ENCODE results near the gene NNAT. TPM values are rescaled to one million over a fixed set of nuclear protein-coding genes. Genes with fewer than 3 reads are reported as not detected.

The NNAT gene
- total and polyA plus RNA-seq, 5 donors from 2014 or later, result not detected

DNA sequence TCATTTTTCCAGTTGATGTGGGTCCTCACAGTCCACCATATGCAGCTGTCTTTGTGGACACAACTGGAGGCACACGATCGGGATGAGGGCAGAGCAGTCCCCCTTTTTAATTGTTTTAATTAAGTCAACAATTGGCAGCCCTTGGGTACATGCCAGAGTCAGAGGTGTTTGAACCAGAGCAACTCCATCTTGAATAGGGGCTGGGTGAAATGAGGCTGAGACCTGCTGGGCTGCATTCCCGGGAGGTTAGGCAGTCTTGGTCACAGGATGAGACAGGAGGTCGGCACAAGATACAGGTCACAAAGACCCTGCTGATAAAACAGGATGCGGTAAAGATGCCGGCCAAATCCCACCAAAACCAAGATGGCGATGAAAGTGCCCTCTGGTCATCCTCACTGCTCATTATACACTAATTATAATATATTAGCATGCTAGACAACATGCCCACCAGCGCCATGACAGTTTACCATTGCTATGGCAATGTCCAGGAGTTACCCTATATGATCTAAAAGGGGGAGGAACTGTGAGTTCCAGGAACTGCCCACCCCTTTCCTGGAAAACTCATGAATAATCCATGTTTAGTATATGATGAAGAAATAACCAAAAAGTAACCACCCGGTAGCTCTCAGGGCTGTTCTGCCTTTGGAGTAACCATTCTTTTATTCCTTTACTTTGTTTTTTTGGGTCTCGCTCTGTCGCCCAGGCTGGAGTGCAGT is 38.4 kb downstream of the NNAT start:
- Mint-ChIP-seq H3K27me3 (peaks cover 10% of the 10 kb centered on the region), H3K4me1 (peaks cover 0 to 2% (median 0%) of the 10 kb centered on the region in 4 donors), H3K9me3 (peaks cover 0 to 1% (median 0%) of the 10 kb centered on the region in 7 donors), H3K36me3 (peaks cover 3% of the 10 kb centered on the region), H3K4me3 (no peak overlapping the region), H3K27ac (no peak overlapping the region)
- no peak for DNase-seq
- Histone ChIP-seq H3K4me1 (ENCODE audit: control insufficient read depth, insufficient read depth, low read length, poor library complexity, severe bottlenecking) (no peaks in the 10 kb centered on the region), H3K27me3 (ENCODE audit: control insufficient read depth, insufficient read depth, low read length) (peaks cover 4% of the 10 kb centered on the region), H3K4me3 (ENCODE audit: low read depth, low read length) (no peak overlapping the region), H3K27ac (ENCODE audit: insufficient read depth, low read length, poor library complexity, severe bottlenecking) (no peak overlapping the region), H3K36me3 (ENCODE audit: control insufficient read depth, insufficient read depth, low read length) (no peaks in the 10 kb centered on the region), H3K9me3 (ENCODE audit: control insufficient read depth in 2 of 2, low read length in 2 of 2) (no peaks in the 10 kb centered on the region)
- ATAC-seq (ENCODE audit: low read depth in 2 of 2), result no peak

DNA sequence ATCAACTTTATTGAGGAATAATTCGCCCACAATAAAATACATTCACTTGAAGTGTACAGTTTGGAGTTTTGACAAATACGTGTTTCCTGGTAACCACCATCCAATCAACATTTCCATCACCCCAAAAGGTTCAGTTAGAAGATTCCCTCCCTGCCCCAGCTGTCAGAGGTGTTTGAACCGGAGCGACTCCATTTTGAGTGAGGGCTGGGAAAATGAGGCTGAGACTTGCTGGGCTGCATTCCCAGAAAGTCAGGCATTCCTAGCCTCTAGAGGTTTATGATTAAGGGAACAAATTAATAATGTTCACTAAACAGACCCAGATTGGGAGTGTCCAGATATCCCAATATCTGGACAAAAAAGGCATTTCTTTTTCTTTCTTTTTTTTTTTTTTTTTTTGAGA is 39.6 kb downstream of the NNAT start:
- DNase-seq, result no peak
- peaks cover 0 to 1% (median 0%) of the 10 kb centered on the region in 7 donors for H3K9me3 Mint-ChIP-seq
- no peak overlapping the region for H3K27ac Mint-ChIP-seq
- H3K27me3 ChIP-seq (ENCODE audit: control insufficient read depth, insufficient read depth, low read length), result peaks cover 4% of the 10 kb centered on the region
- H3K27me3 Mint-ChIP-seq, result peaks cover 17% of the 10 kb centered on the region
- H3K4me1 ChIP-seq (ENCODE audit: control insufficient read depth, insufficient read depth, low read length, poor library complexity, severe bottlenecking), result no peaks in the 10 kb centered on the region
- H3K9me3 ChIP-seq (ENCODE audit: control insufficient read depth in 2 of 2, low read length in 2 of 2), result no peaks in the 10 kb centered on the region
- H3K4me3 ChIP-seq (ENCODE audit: low read depth, low read length), result no peak overlapping the region
- H3K36me3 ChIP-seq (ENCODE audit: control insufficient read depth, insufficient read depth, low read length), result no peaks in the 10 kb centered on the region
- peaks cover 3% of the 10 kb centered on the region for H3K36me3 Mint-ChIP-seq
- ATAC-seq (ENCODE audit: low read depth in 2 of 2), result no peak
- no peak overlapping the region for H3K27ac ChIP-seq (ENCODE audit: insufficient read depth, low read length, poor library complexity, severe bottlenecking)
- H3K4me1 Mint-ChIP-seq, result peaks cover 0 to 2% (median 0%) of the 10 kb centered on the region in 4 donors
- no peak overlapping the region for H3K4me3 Mint-ChIP-seq

DNA sequence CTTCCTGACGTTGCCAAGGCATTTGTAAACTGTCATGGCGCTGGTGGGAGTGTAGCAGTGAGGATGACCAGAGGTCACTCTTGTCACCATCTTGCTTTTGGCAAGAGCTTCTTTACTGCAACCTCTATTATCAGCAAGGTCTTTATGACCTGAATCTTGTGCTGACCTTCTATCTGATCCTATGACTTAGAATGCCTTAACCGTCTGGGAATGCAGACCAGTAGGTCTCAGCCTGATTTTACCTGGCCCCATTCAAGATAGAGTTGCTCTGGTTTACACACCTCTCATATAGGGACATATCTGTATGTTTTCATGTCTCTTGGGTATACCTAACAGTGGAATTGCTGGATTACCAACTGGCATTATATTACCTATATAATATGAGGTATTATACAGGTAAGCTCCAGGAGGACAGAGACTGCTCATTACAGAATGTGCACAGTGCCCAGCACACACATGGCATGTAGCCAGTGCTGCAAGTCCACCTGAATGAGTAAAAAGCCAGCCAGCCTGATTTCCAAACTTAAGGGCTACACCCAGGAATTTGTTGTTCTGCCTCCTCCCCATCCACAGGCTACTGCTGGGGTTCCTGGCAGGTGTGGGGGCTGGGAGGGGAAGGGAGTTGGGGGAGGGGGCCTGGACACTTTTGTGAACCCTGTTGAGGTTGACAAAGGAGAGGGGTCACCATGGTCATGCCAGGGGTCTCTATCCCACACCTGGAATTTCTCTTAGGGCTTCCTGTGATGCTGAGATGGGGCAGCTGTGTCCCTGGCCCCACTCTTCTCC is 41.8 kb downstream of the NNAT start:
- Mint-ChIP-seq H3K27me3 (peaks cover 28% of the 10 kb centered on the region), H3K4me1 (peaks cover 0 to 6% (median under 1%) of the 10 kb centered on the region in 4 donors), H3K36me3 (no peaks in the 10 kb centered on the region), H3K27ac (no peak overlapping the region), H3K9me3 (no peaks in the 10 kb centered on the region), H3K4me3 (no peak overlapping the region)
- Histone ChIP-seq H3K27ac (ENCODE audit: insufficient read depth, low read length, poor library complexity, severe bottlenecking) (no peak overlapping the region), H3K4me3 (ENCODE audit: low read depth, low read length) (no peak overlapping the region), H3K36me3 (ENCODE audit: control insufficient read depth, insufficient read depth, low read length) (no peaks in the 10 kb centered on the region), H3K27me3 (ENCODE audit: control insufficient read depth, insufficient read depth, low read length) (peaks cover 6% of the 10 kb centered on the region), H3K4me1 (ENCODE audit: control insufficient read depth, insufficient read depth, low read length, poor library complexity, severe bottlenecking) (no peaks in the 10 kb centered on the region), H3K9me3 (ENCODE audit: control insufficient read depth in 2 of 2, low read length in 2 of 2) (no peaks in the 10 kb centered on the region)
- DNase-seq, result no peak
- no peak for ATAC-seq (ENCODE audit: low read depth in 2 of 2)

DNA sequence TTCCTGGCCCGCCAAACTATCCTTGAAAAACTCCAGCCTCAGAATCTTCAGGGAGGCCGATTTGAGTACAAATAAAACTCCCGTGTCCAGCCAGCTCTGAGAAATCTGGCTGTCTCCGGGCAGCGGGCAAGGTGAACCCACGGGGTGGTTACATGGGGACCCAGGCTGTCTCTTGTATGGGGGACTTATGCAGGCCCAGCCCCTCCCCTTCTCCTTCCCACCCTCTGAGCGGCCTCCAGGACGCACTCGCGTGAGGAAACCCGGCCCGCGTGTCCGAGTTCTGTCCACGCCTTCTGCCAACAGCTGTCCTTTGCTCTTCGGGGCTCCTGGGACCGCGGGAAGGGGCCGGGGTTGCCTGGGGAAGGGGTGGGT is 43.0 kb downstream of the NNAT start:
- H3K4me1 ChIP-seq (ENCODE audit: control insufficient read depth, insufficient read depth, low read length, poor library complexity, severe bottlenecking), result no peaks in the 10 kb centered on the region
- H3K36me3 Mint-ChIP-seq, result no peaks in the 10 kb centered on the region
- no peak for ATAC-seq (ENCODE audit: low read depth in 2 of 2)
- no peak for DNase-seq
- H3K27ac Mint-ChIP-seq, result no peak overlapping the region
- H3K27me3 Mint-ChIP-seq, result peaks cover 35% of the 10 kb centered on the region
- H3K9me3 ChIP-seq (ENCODE audit: control insufficient read depth in 2 of 2, low read length in 2 of 2), result no peaks in the 10 kb centered on the region
- peaks cover 0 to 2% (median 0%) of the 10 kb centered on the region in 7 donors for H3K9me3 Mint-ChIP-seq
- H3K36me3 ChIP-seq (ENCODE audit: control insufficient read depth, insufficient read depth, low read length), result no peaks in the 10 kb centered on the region
- no peak overlapping the region for H3K27ac ChIP-seq (ENCODE audit: insufficient read depth, low read length, poor library complexity, severe bottlenecking)
- H3K4me3 Mint-ChIP-seq, result no peak overlapping the region
- H3K4me3 ChIP-seq (ENCODE audit: low read depth, low read length), result no peak overlapping the region
- H3K4me1 Mint-ChIP-seq, result peaks cover 0 to 10% (median under 1%) of the 10 kb centered on the region in 4 donors
- peaks cover 8% of the 10 kb centered on the region for H3K27me3 ChIP-seq (ENCODE audit: control insufficient read depth, insufficient read depth, low read length)

- DNase-seq, result peak in 2 of 3 donors; percentile 9 to 17
- Histone ChIP-seq H3K36me3 (ENCODE audit: control insufficient read depth, insufficient read depth, low read length) (no peaks in the 10 kb centered on the region), H3K4me1 (ENCODE audit: control insufficient read depth, insufficient read depth, low read length, poor library complexity, severe bottlenecking) (no peaks in the 10 kb centered on the region), H3K27me3 (ENCODE audit: control insufficient read depth, insufficient read depth, low read length) (peaks cover 8% of the 10 kb centered on the region), H3K9me3 (ENCODE audit: control insufficient read depth in 2 of 2, low read length in 2 of 2) (no peaks in the 10 kb centered on the region), H3K27ac (ENCODE audit: insufficient read depth, low read length, poor library complexity, severe bottlenecking) (no peak overlapping the region), H3K4me3 (ENCODE audit: low read depth, low read length) (no peak overlapping the region)
- H3K27me3 Mint-ChIP-seq, result peaks cover 36% of the 10 kb centered on the region
- H3K36me3 Mint-ChIP-seq, result no peaks in the 10 kb centered on the region
- no peak overlapping the region for H3K4me3 Mint-ChIP-seq
- peaks cover 0 to 6% (median 0%) of the 10 kb centered on the region in 7 donors for H3K9me3 Mint-ChIP-seq
- no peak for ATAC-seq (ENCODE audit: low read depth in 2 of 2)
- peaks cover 0 to 10% (median under 1%) of the 10 kb centered on the region in 4 donors for H3K4me1 Mint-ChIP-seq
- no peak overlapping the region for H3K27ac Mint-ChIP-seq
These were observed 43.5 kb downstream of the NNAT start for GRCh38 chr20:37564388-37565133.

DNA sequence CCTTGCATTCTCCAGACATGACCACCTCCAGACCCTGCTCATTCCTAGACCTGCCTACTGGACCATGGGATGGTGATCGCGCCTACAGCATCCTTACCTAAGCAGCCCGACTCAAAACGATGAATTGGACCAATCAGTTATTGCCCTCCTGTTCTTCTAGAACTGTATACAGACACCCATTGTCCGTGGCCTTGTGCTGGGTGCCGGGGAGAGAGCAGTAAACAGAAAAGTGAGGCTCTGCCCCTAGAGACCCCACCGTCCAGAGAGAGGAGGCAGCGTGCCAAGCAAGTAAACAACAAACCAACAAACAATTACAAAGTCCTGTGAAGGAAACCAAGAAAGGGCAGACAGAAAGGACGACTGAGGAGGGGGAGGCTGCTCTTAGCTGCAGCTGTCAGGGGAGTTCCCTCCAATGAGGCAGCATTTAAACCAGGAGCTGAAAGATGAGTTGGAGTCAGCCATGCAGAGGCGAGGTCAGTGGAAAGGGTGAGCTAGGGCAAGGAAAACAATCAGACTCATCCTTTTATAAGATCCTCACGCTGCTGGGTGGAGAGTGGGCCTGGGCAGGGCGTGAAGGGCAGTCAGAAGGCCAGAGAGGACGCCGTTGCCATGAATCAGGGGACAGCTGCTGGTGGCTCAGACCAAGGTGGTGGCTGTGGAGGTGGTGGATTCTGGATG is 44.2 kb downstream of the NNAT start:
- Mint-ChIP-seq H3K4me1 (peaks cover 0 to 10% (median under 1%) of the 10 kb centered on the region in 4 donors), H3K9me3 (peaks cover 0 to 6% (median 0%) of the 10 kb centered on the region in 7 donors), H3K36me3 (no peaks in the 10 kb centered on the region), H3K4me3 (no peak overlapping the region), H3K27ac (no peak overlapping the region), H3K27me3 (peaks cover 41% of the 10 kb centered on the region)
- no peak overlapping the region for H3K27ac ChIP-seq (ENCODE audit: insufficient read depth, low read length, poor library complexity, severe bottlenecking)
- no peaks in the 10 kb centered on the region for H3K4me1 ChIP-seq (ENCODE audit: control insufficient read depth, insufficient read depth, low read length, poor library complexity, severe bottlenecking)
- H3K9me3 ChIP-seq (ENCODE audit: control insufficient read depth in 2 of 2, low read length in 2 of 2), result no peaks in the 10 kb centered on the region
- H3K27me3 ChIP-seq (ENCODE audit: control insufficient read depth, insufficient read depth, low read length), result peaks cover 8% of the 10 kb centered on the region
- no peak overlapping the region for H3K4me3 ChIP-seq (ENCODE audit: low read depth, low read length)
- ATAC-seq (ENCODE audit: low read depth in 2 of 2) (no peak), DNase-seq (no peak)
- no peaks in the 10 kb centered on the region for H3K36me3 ChIP-seq (ENCODE audit: control insufficient read depth, insufficient read depth, low read length)

DNA sequence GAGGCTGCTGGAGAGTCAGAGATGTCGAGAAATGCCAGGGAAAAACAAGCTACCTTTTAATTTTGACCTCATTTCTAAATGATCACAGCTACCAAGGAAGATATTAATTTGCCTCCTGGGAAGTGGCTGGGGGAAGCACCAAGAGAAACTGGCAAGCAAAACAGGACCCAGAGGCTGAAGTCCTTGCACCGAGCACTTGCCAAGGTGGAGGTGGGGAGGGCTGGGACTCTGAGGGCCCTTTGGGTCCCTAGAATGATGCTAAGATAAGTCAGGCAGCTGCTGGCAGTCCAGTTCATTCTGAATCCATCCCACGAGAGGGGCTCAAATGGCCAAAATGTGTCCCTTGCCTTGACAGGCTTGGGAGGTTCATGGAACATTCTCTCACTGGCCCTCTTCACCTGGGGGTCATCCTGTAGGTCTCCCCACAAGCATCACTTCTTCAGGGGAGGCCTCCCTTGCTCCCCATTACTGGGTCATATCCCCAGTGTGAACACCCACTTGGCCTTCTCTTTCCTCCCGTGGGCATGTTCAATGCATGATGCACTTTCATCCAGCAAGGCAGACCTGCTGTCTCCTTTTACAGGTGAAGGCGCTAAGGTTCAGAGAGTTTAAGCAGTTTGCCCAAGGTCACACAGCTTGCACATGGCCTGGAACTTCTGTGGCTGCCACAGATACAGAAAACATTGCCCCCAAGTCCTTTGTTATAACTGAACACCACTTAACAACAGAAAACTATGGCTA is 45.7 kb downstream of the NNAT start:
- DNase-seq (no peak), ATAC-seq (ENCODE audit: low read depth in 2 of 2) (no peak)
- H3K27ac Mint-ChIP-seq, result peak overlapping the region in 1 of 3 donors; percentile 66
- H3K36me3 ChIP-seq (ENCODE audit: control insufficient read depth, insufficient read depth, low read length), result no peaks in the 10 kb centered on the region
- no peaks in the 10 kb centered on the region for H3K4me1 ChIP-seq (ENCODE audit: control insufficient read depth, insufficient read depth, low read length, poor library complexity, severe bottlenecking)
- H3K27me3 Mint-ChIP-seq, result peaks cover 46% of the 10 kb centered on the region
- H3K4me3 Mint-ChIP-seq, result no peak overlapping the region
- peaks cover 8% of the 10 kb centered on the region for H3K27me3 ChIP-seq (ENCODE audit: control insufficient read depth, insufficient read depth, low read length)
- peaks cover 0 to 10% (median under 1%) of the 10 kb centered on the region in 4 donors for H3K4me1 Mint-ChIP-seq
- H3K4me3 ChIP-seq (ENCODE audit: low read depth, low read length), result no peak overlapping the region
- H3K9me3 Mint-ChIP-seq, result peaks cover 0 to 6% (median 0%) of the 10 kb centered on the region in 7 donors
- H3K36me3 Mint-ChIP-seq, result no peaks in the 10 kb centered on the region
- H3K9me3 ChIP-seq (ENCODE audit: control insufficient read depth in 2 of 2, low read length in 2 of 2), result no peaks in the 10 kb centered on the region
- H3K27ac ChIP-seq (ENCODE audit: insufficient read depth, low read length, poor library complexity, severe bottlenecking), result no peak overlapping the region

All from CD4-positive, CD25-positive, alpha-beta regulatory T cell (primary cell).